GM12801 (cell line): ENCODE measurements around the gene KLHL5.

ENCODE experiments used
- CTCF ChIP-seq: IDR thresholded peaks from one replicate; pipeline ENCODE4 v1.5.1; 2011; ENCODE audit warnings: control low read depth; ENCODE audit not compliant: insufficient read length; ENCODE audit errors: extremely low read depth

Gene KLHL5

GRCh38 chr4:39106011-39106410 lies 44.0 kb downstream of the KLHL5 start:
- TF ChIP-seq CTCF = no peak

- no peak for TF ChIP-seq CTCF
Observed at GRCh38 chr4:39114436-39114835, 52.4 kb downstream of the KLHL5 start.

- TF ChIP-seq CTCF = no peak
Observed at GRCh38 chr4:39118034-39118658, 56.1 kb downstream of the KLHL5 start.

GRCh38 chr4:39120418-39120817 lies 58.4 kb downstream of the KLHL5 start:
- no peak for TF ChIP-seq CTCF

- no peak for TF ChIP-seq CTCF
Observed at GRCh38 chr4:39124885-39125599, 63.0 kb downstream of the KLHL5 start.

- TF ChIP-seq CTCF = no peak
Observed at GRCh38 chr4:39125600-39125985, 63.6 kb downstream of the KLHL5 start.

- no peak for TF ChIP-seq CTCF
Observed at GRCh38 chr4:39126256-39127095, 64.4 kb downstream of the KLHL5 start.
